22Rv1 (cell line): ENCODE results near the gene DET1.

ENCODE experiments used
- CTCF ChIP-seq: fragments of 450-650 bp; IDR thresholded peaks from 2 replicates; pipeline ENCODE4 v1.5.1; 2017; ENCODE audit warnings: mild to moderate bottlenecking
- ZFX ChIP-seq: fragments of 450-650 bp; IDR thresholded peaks from 2 replicates; pipeline ENCODE4 v1.6.1; 2017; ENCODE audit warnings: antibody characterized with exemption, borderline replicate concordance

- no peak for TF ChIP-seq CTCF
- TF ChIP-seq ZFX, result no peak
Observed at GRCh38 chr15:88543065-88543776, 3.3 kb downstream of the DET1 start.
